CD4-positive, alpha-beta T cell treated with Interleukin-12 subunit alpha and Interleukin-12 subunit beta, for 1 hour (primary cell): ENCODE results near the gene ATP6V0A1.
"Not testable (repeated sequence)": the region's sequence is repeated elsewhere in the genome, so short reads cannot be mapped to it uniquely, and the experiment has no call there.

Experiments used
- DNase-seq: peaks from one replicate; pipeline ENCODE4 v3.0.0-alpha.2; 2020

The ATP6V0A1 gene

DNA sequence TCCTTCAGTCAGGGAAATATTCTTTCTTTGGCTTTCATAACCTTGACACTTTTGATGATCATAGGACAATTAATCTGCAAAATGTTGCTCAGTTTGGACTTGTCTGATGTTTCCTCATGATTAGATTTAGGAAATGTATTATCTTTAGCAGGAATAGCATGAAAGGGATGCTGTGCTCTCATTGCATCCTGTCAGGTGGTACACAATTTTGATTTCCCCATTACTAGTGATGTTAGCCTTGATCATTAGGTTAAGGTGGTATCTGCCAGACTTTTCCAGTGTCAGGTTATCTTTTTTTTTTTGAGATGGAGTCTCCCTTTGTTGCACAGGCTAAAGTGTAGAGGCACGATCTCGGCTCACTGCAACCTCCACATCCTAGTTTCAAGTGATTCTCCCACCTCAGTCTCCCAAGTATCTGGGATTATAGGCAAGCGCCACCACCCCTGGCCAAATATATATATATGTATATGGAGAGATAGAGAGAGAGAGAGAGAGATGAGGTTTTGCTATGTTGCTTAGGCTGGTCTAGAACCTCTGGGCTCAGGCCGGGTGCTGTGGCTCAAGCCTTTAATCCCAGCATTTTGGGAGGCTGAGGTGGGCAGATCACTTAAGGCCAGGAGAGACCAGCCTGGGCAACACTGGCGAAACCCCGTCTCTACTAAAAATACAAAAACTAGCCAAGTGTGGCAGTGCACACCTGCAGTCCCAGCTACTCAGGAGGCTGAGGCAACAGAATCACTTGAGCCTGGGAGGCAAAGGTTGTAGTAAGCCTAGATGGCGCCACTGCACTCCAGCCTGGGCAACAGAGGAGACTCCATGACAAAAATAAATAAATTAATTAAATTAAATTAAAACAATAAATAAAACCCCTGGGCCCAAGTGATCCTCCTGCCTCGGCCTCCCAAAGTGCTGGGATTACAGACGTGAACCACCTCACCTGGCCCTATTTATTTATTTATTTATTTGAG lies 19.8 kb upstream of the ATP6V0A1 start:
- DNase-seq, result peak; percentile 59

DNA sequence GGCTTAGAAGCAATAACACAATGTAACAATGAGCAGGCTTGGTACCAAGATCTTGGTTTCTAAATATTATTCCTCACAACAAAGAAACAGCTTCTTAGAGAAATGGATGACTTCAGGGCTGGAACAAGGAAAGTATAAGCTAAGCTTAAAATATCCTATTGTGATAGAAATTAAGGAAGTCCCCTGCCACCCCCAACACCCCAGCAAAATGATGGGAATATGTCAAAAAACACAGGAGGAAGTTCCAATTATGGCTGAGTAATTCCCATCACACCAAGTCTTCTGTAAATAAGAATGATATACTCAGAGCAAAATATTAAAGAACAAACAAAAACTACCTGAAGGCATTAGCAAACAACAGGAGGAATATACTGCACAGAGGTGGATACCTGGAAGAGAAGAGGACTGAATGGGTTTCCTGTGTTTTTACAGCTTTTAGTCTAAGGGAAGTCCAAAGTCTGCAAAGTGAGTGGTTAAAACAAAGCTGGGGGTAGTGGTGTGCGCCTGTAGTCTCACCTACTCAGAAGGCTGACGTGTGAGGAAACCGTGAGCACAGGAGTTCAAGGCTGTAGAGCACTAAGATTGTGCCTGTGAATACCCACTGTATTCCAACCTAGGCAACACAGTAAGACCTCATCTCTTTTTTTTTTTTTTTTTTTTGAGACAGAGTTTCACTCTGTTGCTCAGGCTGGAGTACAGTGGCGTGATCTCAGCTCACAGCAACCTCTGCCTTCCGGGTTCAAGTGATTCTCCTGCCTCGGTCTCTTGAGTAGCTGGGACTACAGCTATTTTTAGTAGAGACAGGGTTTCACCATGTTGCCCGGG lies 17.1 kb upstream of the ATP6V0A1 start:
- no peak for DNase-seq

DNA sequence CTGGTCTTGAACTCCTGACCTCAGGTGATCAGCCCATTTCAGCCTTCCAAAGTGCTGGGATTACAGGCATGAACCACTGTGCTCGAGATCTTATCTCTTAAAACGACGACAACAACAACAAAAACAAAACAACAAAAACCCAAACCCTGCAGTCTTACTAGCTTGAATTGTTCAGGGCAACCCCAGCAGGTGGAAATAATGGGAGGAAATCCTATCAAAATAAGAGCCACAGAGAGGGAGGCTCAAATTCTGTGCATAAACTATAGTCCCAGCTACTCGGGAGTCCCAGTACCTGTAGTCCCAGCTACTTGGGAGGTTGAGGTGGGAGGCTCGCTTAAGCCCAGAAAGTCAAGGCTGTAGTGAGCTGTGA lies 16.5 kb upstream of the ATP6V0A1 start:
- no peak for DNase-seq

DNA sequence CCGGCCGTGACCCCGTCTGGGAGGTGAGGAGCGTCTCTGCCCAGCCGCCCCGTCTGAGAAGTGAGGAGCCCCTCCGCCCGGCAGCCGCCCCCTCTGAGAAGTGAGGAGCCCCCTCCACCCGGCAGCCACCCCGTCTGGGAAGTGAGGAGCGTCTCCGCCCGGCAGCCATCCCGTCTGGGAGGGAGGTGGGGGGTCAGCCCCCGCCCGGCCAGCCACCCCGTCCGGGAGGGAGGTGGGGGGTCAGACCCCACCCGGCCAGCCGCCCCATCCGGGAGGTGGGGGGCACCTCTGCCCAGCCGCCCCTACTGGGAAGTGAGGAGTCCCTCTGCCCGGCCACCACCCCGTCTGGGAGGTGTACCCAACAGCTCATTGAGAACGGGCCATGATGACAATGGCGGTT lies 9.5 kb upstream of the ATP6V0A1 start:
- not testable (repeated sequence) for DNase-seq

DNA sequence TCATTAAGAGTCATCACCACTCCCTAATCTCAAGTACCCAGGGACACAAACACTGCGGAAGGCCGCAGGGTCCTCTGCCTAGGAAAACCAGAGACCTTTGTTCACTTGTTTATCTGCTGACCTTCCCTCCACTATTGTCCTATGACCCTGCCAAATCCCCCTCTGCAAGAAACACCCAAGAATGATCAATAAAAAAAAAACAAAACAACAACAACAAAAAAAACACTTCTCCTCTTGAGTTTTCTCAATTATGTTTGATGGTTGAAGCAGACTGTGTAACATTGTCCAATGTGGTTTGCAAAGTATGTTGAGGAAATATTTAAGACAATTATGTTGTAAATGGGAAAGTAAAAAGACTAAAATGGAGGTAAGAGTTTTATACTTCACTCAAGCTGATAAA lies 8.8 kb upstream of the ATP6V0A1 start:
- DNase-seq, result not testable (repeated sequence)

DNA sequence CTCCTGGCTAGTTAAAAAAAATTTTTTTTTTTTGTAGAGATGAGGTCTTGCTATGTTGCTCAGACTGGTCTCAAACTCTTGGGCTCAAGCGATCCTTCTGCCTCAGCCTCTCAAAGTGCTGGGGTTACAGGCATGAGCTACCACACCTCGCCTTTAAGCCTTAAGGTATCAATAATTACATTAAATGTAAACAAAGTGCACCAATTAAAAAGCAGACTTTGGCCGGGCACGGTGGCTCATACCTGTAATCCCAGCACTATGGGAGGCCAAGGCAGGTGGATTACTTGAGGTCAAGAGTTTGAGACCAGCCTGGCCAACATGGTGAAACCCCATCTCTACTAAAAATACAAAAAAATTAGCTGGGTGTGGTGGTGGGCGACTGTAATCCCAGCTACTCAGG lies 7.4 kb upstream of the ATP6V0A1 start:
- not testable (repeated sequence) for DNase-seq

DNA sequence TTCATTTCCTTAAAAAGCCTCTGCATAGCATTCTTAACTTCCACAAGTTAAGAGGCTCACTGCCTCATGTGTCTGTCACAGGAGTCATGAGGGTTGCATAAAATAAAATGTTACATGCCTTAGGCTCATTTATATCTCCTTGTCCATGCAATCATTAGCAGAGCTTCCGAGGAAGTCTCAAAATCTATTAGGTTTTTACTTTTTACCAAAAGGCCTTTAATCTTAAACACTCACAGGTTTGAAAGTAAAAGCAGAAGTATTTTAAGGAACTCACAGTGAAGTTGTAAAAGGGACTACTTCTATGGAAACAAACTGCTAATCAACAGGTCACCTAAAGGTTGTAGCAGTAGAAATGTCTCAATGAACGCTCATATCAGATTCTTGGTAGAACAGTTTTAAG lies 5.2 kb upstream of the ATP6V0A1 start:
- no peak for DNase-seq

DNA sequence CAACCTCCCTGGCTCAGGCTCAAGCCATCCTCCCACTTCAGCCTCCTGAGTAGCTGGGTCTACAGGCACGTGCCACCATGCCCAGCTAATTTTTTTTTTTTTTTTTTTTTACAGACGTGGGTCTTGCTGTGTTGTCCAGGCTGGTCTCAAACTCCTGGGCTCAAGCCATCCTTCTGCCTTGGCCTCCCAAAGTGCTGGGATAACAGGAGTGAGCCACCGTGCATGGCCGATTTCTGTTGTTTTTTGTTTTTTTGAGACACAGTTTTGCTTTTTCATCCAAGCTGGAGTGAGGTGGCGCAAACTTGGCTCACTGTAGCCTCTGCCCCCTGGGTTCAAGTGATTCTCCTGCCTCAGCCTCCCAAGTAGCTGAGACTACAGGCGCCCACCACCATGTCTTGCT lies 3.7 kb upstream of the ATP6V0A1 start:
- DNase-seq, result not testable (repeated sequence)

DNA sequence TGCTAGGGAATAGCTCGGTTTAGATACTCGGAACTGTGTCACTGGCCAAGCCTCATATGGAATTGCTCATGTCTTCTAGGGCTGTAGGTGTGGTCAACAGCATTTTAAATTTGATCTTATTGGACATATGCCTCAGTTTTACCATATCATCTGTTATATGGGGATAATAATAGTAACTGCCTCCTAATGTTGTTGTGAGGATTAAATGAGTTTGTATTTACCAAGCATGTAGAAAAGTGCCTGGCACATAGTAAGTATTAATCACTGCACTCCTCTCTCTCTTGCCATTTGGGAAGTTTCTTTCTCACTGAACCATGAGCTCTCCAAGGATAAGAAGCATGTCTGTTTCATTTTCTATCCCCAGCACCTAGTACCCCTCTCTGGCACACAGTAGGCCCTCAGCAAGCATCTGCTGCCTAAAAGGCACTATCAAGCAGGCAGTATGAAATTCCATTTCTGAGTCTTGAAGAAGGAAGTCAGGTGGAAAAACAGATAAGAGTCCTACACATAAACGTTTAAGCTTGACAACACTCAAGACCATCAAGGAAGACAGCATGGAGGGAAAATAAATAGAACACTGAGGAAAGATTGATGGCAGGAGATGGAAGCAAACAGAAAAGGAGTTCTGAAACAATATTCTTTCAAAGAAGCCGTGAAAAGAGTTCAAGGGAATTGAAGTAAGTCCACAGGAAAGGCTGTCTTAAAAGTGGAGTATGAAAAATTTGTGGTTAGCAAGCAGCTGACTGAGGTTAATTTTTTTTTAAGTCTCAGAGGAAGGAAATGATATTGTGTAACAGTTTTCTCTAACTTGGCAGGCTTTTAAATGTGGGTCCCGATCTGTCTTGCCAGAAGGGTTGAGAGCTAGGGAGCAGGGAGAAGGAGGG lies 2.2 kb upstream of the ATP6V0A1 start:
- peak; percentile 63 for DNase-seq

DNA sequence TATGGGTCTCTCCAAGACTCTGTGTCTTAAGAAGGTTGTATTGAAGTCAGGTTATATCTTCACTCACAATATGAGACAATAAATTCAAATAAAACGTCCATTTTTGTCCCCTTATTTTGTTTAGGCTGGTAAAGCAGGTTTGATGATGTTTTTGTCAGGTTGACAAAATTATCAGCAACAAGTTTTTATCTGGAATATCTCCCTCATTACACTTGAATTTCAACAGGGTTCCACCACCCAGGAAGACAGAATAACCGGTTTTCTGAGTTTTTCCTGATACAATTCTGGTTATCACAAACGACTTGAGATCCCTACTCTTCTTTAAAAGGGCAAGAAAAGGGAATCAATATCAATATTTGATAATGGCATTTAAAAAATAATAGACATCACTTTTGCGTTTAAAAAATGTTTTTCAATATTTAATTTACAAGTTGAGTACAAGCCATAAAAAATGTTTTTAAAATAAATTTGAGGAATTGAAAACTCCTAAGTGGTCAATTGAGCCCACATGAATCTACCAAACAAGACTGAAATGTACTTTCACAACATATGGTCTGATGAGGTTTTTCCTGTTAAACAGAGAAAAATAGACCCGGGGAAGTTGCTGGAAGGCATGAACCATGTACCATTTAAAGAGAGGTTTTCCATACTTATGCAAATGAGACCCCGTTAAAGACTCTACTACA lies 1.4 kb upstream of the ATP6V0A1 start:
- no peak for DNase-seq

DNA sequence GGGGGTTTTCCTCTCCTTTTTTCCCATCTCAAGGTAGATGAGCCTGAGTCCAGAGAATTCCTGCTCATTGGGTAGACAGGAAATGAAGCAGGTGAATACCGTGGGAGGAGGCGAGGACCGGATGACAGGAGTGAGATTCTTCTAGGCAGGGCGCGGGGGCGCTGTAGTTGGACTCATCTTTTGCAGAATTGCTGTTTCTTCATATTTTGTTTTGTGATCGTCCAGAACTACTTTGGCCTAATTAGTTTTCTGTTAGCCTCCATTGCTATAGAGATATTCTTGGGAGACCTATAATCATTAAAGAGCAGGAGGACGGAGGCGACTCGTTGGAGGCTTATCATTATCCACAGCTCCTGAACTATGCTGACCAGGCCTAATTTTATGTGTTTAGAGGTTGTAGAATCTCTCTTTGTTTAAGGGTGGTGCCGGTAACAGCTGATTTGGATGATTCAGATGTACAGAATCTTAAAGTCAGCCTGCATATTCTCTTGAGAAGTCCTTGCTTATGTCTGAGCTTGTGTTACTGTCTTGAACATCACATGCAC lies 650 bp downstream of the ATP6V0A1 start:
- no peak for DNase-seq

DNA sequence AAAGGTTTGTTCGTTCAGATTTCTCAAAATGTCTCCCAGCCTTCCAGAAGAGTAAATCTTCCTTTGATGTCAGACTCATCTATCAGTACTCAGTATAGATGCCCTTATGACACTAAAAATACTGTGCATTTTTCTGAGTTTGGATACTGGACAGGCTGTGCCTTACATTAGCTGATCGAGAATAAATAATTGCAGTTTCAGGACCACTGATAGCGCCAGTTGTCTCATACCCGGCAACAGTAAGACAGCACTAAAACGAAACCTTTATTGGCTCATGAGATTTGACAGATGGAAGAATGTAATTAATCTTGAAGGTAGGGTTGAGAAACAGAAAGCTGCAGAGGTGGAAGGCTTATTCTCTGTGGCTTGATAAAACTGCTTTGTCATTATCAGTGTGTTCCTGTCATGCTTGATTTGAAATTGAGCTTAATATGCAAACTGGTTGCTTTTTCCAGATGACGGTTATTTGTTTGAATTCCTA lies 1.2 kb downstream of the ATP6V0A1 start:
- DNase-seq, result peak; percentile 31

DNA sequence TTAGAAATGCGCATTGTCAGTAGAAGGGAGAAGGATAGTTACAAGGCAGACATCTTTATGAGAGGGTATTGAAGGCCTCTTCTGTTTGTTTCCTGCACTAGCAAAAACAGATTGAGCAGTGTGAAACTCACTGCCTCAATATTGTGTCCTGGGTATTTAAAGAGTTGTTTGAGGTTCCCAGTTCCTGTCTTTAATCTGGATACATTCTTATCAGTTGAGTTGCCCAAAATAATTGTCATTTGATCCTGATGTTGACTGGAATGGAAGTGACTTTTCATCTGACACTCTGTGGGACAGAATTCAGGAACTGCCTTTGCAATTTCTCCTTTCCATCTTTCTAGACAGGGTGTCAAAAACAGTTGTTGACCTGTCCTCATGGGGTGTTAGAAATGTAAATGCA lies 1.7 kb downstream of the ATP6V0A1 start:
- no peak for DNase-seq

DNA sequence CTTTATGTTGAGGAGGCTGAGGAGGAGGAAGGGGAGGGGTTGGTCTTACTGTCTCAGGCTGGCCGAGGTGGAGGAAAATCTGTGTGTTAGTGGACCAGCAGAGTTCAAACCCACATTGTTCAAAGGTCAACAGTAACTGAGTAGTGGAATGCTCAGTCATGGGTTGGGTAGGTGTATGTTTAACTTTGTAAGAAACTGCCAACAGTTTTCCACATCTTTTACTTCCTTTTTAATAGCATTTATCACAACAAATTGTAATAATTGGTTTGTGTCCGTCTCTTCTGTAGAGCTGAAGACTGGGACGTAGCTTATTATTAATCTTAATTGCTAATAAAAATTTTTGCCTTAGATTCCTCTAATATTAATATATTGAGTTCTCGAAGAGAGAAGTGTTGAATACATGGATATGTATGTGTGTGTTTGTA lies 5.3 kb downstream of the ATP6V0A1 start:
- DNase-seq, result no peak

DNA sequence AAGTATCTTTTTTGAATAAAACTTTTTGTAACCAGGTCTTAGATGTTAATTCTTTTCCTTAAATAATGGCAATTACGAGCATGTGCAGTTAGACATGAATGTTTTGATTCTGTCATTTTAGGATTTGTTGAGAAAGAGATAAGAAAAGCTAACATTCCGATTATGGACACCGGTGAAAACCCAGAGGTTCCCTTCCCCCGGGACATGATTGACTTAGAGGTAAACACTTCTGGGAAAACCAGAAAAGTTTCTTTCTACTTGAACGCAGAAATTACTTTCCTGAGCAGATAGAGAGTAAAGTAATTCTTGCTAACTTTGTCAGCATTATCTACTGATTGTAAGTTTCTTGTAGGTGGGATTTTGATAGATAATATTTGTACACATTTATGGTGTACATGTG lies 9.2 kb downstream of the ATP6V0A1 start:
- no peak for DNase-seq

DNA sequence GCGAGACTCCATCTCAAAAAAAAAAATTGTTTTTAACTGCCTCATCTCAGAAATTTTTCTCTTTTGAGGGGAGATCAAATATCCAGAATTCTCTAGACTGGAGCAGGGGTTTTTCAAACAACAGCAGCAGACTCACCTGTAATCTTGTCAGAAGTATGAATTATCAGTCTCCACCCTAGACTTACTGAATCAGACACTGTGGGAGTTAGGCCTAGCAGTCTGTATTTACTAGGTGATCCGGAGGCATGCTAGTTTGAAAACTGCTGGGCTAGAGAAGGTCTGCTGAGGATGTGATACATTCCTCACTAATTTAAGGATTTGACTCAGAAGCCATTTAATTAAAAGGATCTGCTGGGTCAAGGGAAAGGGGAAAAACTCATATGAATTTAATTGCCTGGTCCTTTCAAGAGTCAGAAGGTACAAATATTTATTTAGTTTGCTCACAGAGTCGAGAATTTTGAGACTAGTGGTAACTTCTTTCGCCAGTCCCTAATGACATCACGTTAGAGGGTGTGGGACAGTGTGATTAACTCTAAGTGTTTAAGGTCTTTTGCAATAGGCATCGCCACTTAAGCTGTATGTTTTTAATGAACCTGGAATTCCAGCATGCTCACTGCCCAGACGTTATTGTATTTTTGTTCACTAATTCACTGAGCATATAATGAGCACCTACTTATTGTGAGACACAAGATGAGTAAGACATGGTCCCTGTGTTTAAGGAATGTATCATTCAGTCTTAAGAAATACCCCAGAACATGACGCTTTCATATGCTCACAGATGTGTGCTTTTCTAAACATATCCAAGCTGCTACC lies 14.2 kb downstream of the ATP6V0A1 start:
- DNase-seq, result no peak

DNA sequence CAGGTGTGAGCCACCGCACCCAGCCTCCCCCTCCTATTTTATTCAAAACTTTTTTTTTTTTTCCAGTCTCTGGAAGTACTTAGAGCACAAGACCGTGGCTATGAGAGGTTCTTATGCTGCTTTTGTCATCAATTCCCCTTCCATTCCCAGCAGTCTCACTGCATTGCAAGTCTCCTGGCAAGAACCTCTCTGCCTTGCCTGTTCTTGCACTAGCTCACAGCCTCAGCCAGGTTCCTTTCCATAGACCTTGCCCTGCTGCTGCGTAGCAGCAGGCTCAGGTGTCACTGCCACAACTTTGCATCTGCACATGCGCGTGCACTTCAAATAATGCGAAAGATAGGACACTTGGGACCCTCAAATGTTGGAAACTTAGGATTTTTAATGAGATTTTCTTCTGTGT lies 15.6 kb downstream of the ATP6V0A1 start:
- no peak for DNase-seq

DNA sequence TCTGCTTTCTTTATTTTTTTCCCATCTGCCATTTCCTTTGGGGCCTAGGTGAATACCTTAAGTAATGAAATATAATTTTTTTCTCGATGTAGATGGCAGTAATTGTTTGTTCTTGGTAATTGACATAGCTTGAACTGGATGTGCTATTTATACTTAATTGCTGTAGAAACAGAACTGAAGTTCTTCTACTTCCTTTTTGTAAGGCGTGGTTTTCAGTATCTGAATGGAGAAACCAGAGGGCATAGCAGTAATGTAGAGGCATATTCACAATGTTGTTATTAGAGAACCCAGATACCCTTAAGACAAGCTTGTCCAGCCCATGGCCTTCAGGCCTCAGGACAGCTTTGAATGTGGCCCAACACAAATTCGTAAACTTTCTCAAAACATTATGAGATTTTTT lies 16.4 kb downstream of the ATP6V0A1 start:
- no peak for DNase-seq

DNA sequence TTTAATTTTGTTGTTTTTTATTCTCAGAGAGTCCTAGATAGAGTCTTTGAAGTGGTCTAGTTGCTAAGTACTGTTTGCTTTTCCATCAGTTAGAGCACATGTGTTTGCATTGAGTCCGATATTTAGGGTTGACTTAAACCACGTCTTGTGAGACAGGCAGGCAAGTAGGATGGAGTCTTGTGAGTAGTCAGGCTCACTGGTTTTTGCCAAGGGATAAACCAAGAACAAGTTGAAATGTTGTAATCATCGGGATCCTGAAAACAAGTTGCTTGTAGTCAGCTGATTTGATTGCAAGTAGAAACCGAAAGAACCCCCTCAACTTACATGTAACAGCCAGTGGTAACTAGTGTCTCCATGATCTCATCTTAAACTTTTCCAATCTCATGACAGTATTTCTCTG lies 17.2 kb downstream of the ATP6V0A1 start:
- DNase-seq, result no peak

DNA sequence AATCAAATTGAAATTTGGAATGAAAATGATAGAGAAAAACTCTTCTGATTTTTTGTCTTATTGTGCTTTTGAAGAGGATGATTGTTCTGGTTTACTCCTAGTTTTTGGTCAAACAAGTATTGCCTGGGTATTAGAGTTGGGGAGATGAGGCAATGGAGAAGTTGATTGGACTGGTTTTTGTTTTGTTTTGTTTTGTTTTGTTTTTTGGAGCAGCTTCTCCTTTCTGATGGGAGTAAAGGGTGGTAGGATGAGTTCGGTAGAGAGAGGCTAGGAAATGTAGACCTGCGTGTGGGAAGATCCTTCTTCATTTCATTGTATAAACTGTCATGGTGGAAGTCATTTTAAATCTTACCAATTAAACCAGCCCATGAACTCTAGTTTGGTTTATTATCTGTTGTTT lies 17.7 kb downstream of the ATP6V0A1 start:
- no peak for DNase-seq

DNA sequence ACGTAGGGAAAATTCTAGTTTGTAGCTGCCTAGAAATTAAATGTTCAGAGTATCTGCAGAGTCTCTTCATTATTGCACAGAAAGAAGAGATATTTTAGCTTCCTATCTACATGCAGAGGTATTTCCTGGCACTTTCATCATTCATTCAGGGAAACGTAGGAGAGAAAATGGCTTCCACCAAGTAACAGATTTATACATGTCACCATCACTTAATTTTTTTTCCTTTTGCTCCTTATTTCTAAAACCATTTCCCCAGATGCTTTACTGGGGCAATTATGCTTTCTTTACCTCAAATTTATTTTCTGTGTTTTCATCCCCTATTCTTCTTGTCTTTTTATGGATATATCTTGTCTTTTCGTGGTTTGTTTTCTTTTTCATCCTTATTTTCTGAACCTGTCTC lies 18.5 kb downstream of the ATP6V0A1 start:
- DNase-seq, result no peak
